Measurements from ENCODE around the gene ZKSCAN3.
"Not testable (repeated sequence)": the region's sequence is repeated elsewhere in the genome, so short reads cannot be mapped to it uniquely, and the experiment has no call there.

Gene ZKSCAN3
- total RNA-seq = 1.4 to 11.9 (median 5.5) reads per million in 18 experiments

GRCh38 chr6:28349892-28350737 is at the start of gene ZKSCAN3:
Gene ZKSCAN3 (plus strand): TSS chr6:28349947. CDS start chr6:28359587, 9,640 bp downstream.
- DNase-seq = peak; percentile 79 to 87

- no peak for DNase-seq
Observed at GRCh38 chr6:28303570-28303969, 46.2 kb upstream of the ZKSCAN3 start.

- not testable (repeated sequence) for DNase-seq
Observed at GRCh38 chr6:28306363-28306762, 43.4 kb upstream of the ZKSCAN3 start.

GRCh38 chr6:28311139-28311823 is 38.5 kb upstream of the ZKSCAN3 start:
- DNase-seq = no peak

GRCh38 chr6:28312939-28313338 is 36.8 kb upstream of the ZKSCAN3 start:
- no peak for DNase-seq

GRCh38 chr6:28315628-28316027 is 34.1 kb upstream of the ZKSCAN3 start:
- DNase-seq = no peak

GRCh38 chr6:28317866-28318265 is 31.9 kb upstream of the ZKSCAN3 start:
- DNase-seq = not testable (repeated sequence)

- DNase-seq = no peak
Observed at GRCh38 chr6:28322661-28323060, 27.1 kb upstream of the ZKSCAN3 start.

- no peak for DNase-seq
Observed at GRCh38 chr6:28323813-28324424, 25.8 kb upstream of the ZKSCAN3 start.

- DNase-seq = no peak
Observed at GRCh38 chr6:28326371-28326948, 23.3 kb upstream of the ZKSCAN3 start.

GRCh38 chr6:28330041-28330440 is 19.7 kb upstream of the ZKSCAN3 start:
- no peak for DNase-seq

- DNase-seq = no peak
Observed at GRCh38 chr6:28333047-28333446, 16.7 kb upstream of the ZKSCAN3 start.

GRCh38 chr6:28333599-28334018 is 16.1 kb upstream of the ZKSCAN3 start:
- no peak for DNase-seq

- no peak for DNase-seq
Observed at GRCh38 chr6:28334286-28335039, 15.3 kb upstream of the ZKSCAN3 start.

- no peak for DNase-seq
Observed at GRCh38 chr6:28335040-28335563, 14.6 kb upstream of the ZKSCAN3 start.

- peak; percentile 97 to 98 for DNase-seq
Observed at GRCh38 chr6:28335564-28336283, 14.0 kb upstream of the ZKSCAN3 start, which contains the start of gene ZSCAN31. Gene ZSCAN31 (minus strand): TSS chr6:28336148. CDS start chr6:28329683, 6,465 bp downstream.

- DNase-seq = peak; percentile 41 to 55
Observed at GRCh38 chr6:28336284-28337120, 13.2 kb upstream of the ZKSCAN3 start.

GRCh38 chr6:28337121-28337520 is 12.6 kb upstream of the ZKSCAN3 start:
- no peak for DNase-seq

GRCh38 chr6:28340310-28341095 is 9.2 kb upstream of the ZKSCAN3 start:
- no peak for DNase-seq

All from inflammatory macrophage (primary cell).